PC-9 (cell line): ENCODE results near the gene COL5A1.

ENCODE experiments used
- CTCF ChIP-seq: fragments of 200-600 bp; sonication (generic); conservative IDR thresholded peaks from 2 replicates; pipeline ENCODE4 v1.6.1; 2017; ENCODE audit warnings: mixed run types, antibody characterized with exemption, mild to moderate bottlenecking, moderate library complexity
- EZH2 ChIP-seq: fragments of 200-600 bp; sonication (generic); IDR thresholded peaks from 2 replicates; pipeline ENCODE4 v1.8.0; 2017; ENCODE audit warnings: antibody characterized with exemption, low read depth

- TF ChIP-seq EZH2 (no peak), CTCF (no peak)
These were observed 82.8 kb downstream of the COL5A1 start for GRCh38 chr9:134724202-134724911.
